Measurements from ENCODE around the gene CLPTM1L.

DNA sequence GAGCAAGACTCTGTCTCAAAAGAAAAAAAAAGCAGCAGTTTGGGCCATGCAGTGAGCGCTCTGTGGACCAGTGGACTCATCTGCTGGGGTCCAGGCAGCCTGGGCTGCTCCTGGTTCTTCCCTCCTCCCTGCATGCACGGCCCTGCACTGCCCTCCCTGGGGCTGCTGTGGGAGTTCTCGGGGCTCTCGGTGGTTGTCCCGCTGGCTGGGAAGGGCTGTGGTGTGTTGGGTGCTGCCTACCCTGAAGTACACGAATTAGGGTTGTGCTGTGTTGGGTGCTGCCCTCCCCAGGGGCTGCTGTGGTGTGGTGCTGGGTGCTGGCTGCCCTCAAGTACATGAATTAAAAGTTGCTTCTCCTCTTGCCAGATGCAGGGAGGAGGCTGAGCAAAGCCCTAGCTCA, 18.3 kb upstream of the CLPTM1L start:
- TF ChIP-seq POLR2AphosphoS5 (IDR thresholded peaks at IDR 0.05; ENCODE audit: borderline replicate concordance, low read depth, low read length) = no peak
- TF ChIP-seq FOXP2 (optimal IDR thresholded peaks at IDR 0.05; ENCODE audit: control extremely low read depth, extremely low read length, insufficient read depth) = no peak
